Measurements from ENCODE around the gene TMEM116.
"Not testable (repeated sequence)": the region's sequence is repeated elsewhere in the genome, so short reads cannot be mapped to it uniquely, and the experiment has no call there.

TMEM116 gene

GRCh38 chr12:111975161-111975931 is 37.6 kb downstream of the TMEM116 start:
- DNase-seq, result no peak

- no peak for DNase-seq
Observed at GRCh38 chr12:111971800-111972199, 41.2 kb downstream of the TMEM116 start.

GRCh38 chr12:111964935-111965334 is 48.0 kb downstream of the TMEM116 start:
- DNase-seq, result no peak

- DNase-seq, result not testable (repeated sequence)
Observed at GRCh38 chr12:111959518-111959917, 53.4 kb downstream of the TMEM116 start.

GRCh38 chr12:111957224-111957623 is 55.7 kb downstream of the TMEM116 start:
- not testable (repeated sequence) for DNase-seq

- no peak for DNase-seq
Observed at GRCh38 chr12:111954969-111955368, 58.0 kb downstream of the TMEM116 start.

GRCh38 chr12:111953455-111953854 is 59.5 kb downstream of the TMEM116 start:
- DNase-seq, result no peak

- DNase-seq, result not testable (repeated sequence)
Observed at GRCh38 chr12:111952084-111952787, 60.7 kb downstream of the TMEM116 start.

GRCh38 chr12:111950961-111951676 is 61.8 kb downstream of the TMEM116 start:
- not testable (repeated sequence) for DNase-seq

- DNase-seq, result no peak
Observed at GRCh38 chr12:111943929-111944328, 69.0 kb downstream of the TMEM116 start.

- no peak for DNase-seq
Observed at GRCh38 chr12:111942557-111942956, 70.4 kb downstream of the TMEM116 start.

GRCh38 chr12:111937429-111937828 is 75.5 kb downstream of the TMEM116 start:
- DNase-seq, result no peak

GRCh38 chr12:111936869-111937268 is 76.1 kb downstream of the TMEM116 start:
- no peak for DNase-seq

- DNase-seq, result no peak
Observed at GRCh38 chr12:111932241-111932640, 80.7 kb downstream of the TMEM116 start.

- DNase-seq, result no peak
Observed at GRCh38 chr12:111927346-111927745, 85.6 kb downstream of the TMEM116 start.

- DNase-seq, result no peak
Observed at GRCh38 chr12:111926631-111927030, 86.3 kb downstream of the TMEM116 start.

GRCh38 chr12:111925171-111925570 is 87.8 kb downstream of the TMEM116 start:
- no peak for DNase-seq

GRCh38 chr12:111907740-111908139 is 105.2 kb downstream of the TMEM116 start:
- no peak for DNase-seq

GRCh38 chr12:111905502-111905901 is 107.5 kb downstream of the TMEM116 start:
- DNase-seq, result no peak

GRCh38 chr12:111904446-111904975 is 108.5 kb downstream of the TMEM116 start:
- no peak for DNase-seq

GRCh38 chr12:111901182-111901581 is 111.8 kb downstream of the TMEM116 start:
- no peak for DNase-seq

- DNase-seq, result no peak
Observed at GRCh38 chr12:111894556-111894955, 118.4 kb downstream of the TMEM116 start.

GRCh38 chr12:111893287-111893686 is 119.7 kb downstream of the TMEM116 start:
- DNase-seq, result no peak
